T-helper 9 cell (primary cell): ENCODE data around the gene SEC14L5.
"Not testable (repeated sequence)": the region's sequence is repeated elsewhere in the genome, so short reads cannot be mapped to it uniquely, and the experiment has no call there.

Source experiments
- DNase-seq: peaks from one replicate; pipeline ENCODE4 v3.0.0-alpha.2; 2020

SEC14L5 gene

DNA sequence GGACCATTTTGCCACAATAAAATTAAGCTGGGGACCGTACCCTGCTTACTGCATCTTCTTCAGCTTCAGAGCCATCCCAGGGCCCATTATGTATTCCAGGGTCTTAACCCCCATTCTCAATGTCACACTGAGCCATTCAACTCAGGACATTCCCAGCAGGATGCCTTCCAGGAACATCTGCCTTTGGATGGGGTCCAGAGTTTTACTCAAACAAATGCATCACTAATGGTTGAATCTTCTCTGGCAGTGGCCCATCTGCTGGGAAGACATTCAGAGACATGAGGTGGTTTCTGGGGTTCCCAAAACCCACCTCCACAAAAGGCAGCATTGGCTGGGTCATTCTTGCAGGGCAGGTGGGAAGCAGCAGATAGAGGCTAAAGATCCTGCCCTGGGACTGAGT is 3.4 kb upstream of the SEC14L5 start:
- DNase-seq, result no peak

DNA sequence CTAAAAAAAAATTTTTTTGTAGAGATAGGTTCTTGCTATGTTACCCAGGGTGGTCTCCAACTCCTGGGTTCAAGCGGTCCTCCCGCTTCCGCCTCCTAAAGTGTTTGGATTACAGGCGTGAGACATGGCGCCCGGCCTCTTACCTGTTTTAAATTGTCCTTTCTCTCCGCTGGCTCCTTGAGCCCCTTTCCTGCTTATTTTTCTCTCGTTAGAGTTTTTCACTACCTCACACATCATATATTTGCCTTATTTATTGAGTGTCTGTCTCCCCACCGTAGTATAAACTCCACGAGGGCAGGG is 760 bp upstream of the SEC14L5 start:
- no peak for DNase-seq

DNA sequence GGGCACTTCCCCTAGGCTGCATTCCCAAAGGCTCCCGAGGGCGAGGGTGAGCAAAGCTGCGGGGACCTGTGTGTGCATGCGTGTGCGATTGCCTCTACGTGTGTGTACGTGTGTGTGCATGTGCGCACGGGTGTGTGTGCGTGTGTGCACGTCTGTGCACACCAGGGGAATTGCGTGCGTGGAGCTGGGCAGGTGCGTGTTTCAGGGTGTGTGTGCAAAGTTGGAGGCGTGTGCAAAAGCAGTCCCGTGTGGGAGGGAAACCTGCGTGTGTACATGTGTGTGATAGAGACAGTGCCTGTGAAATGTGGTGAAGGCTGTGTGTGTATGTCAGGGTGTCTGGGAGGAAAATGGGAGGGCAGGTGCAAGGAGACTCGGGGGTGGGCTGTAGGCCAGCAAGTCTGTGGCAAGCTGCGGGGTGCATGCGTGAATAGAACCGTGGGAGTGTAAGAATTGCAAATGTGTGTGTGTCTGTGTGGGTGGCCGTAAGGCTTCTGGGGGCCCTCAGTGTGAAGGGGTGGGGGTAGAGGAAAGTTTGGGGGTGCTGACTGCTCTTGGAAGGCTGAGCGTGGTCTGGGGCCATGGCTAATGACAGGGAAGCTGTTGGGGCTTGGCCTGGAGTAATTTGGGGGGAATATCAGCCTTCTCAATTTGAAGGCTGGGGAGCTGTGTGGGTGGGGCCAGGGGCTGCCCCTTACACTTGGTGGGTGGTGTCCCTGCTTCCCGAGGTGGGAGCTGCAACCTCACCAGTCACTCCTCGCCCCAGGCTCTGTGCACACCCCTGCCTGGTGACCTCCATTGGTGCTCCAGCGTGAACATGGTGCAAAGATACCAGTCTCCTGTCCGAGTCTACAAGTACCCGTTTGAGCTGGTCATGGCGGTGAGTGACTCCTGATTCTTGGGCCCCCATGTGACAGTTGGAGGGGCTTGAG is 644 bp downstream of the SEC14L5 start:
- DNase-seq, result no peak

DNA sequence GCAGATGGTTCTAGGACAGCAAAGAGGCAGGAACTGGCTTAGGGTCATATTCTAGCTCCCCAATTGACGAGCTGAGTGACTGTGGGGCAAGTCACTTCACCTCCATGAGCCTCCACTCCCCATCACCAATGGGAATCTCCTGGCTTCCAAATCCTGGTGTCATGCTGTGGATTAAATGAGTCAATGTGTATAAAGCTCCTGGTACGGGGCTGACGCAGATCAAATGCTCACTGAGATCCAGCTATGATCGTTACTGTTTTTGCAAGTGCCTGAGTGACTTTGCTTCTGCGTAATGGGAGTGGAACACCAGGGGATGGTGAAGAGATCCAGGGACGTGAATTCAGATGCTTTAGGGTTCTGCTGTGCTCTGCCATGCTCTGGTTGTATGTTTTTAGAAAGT is 2.4 kb downstream of the SEC14L5 start:
- DNase-seq, result no peak

- no peak for DNase-seq
Observed at GRCh38 chr16:4962716-4963115, 4.6 kb downstream of the SEC14L5 start.

DNA sequence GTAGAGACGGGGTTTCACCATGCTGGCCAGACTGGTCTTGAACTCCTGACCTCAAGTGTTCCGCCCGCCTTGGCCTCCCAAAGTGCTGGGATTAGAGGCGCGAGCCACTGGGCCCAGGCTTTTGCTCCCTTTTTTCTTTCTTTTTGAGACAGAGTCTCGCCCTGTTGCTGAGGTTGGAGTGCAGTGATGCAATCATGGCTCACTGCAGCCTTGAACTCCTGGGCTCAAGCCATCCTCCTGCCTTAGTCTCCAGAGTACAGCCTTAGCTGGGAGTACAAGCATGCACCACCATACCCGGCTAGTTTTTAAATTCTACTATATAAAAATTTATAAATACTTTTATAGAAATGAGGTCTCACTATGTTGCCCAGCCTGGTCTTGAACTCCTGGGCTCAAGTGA is 5.4 kb downstream of the SEC14L5 start:
- not testable (repeated sequence) for DNase-seq

GRCh38 chr16:4966736-4967453 is 8.8 kb downstream of the SEC14L5 start:
- DNase-seq, result no peak

GRCh38 chr16:4968278-4968677 is 10.1 kb downstream of the SEC14L5 start:
- not testable (repeated sequence) for DNase-seq

DNA sequence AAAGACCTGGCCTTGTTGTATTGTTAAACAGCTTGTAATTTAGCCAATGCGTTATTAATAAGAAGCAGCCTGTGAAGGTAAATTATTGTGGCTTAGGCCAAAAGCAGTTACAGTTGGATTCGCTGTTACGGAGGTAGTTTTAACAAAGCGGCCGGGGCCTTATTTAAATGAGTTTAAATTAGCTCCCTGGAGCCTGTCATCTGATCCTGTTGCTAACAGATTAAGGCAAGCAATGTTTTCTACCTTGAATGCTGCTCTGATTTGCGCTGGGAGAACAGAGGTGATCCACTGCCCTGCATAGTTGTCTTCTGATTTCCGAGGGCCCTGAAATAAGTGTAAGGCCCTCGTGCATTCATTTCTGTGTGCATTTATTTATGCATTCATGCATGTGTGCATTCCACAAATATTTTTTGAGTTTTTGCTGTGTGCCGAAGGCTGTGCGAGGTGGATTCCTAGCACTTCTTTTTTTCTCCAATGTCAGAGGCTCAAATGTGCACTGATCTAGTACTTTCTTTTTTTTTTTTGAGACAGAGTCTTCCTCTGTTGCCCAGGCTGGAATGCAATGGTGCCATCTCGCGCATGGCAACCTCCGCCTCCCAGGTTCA is 10.9 kb downstream of the SEC14L5 start:
- no peak for DNase-seq

DNA sequence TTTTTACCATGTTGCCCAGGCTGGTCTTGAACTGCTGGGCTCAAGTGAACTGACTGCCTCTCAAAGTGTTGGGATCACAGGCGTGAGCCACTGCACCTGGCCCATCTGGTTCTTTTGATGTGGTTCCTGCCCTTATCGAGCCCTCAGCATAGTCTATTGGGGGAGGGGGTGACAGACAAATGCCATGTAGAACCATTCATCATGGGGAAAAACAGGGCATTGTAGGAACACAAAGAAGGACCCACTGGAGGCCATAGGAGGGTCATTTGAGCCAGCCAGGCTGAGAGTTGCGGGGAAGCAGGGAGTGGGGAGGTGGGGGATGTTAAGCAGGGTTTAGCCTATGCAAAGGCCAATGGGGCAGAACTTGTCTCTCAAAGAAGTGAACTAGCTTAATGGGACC is 11.9 kb downstream of the SEC14L5 start:
- no peak for DNase-seq

DNA sequence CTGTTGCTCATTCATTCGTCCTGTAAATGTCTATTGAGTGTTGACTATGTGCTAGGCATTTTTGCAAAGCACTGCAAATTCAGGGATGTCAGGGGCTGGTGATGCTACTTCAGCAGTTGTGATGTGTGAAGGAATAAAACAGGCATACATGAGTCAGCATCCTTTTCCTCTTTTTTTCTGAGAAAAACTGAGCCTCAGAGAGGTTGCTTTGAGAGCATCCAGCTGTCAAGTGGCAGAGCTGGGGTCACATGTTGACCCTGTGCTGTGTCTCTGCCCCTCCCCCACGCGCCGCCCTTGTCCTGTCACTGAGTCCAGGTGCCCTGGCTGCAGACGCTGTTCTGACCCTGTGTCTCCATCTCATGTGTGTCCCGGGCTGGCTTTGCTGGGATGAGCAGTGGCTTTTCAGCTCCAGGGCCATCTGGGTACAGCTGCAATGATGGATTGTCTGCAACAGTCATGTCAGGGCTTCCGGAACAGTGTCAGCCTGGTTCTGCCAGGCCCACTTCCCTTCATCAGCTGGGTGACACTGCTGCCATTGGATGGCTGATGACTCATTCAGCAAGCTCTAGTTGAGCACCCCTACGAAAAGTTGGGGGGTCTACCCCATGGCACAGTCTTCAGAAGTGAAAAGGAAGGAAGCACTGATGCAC is 14.9 kb downstream of the SEC14L5 start:
- DNase-seq, result no peak

- no peak for DNase-seq
Observed at GRCh38 chr16:4976079-4976478, 17.9 kb downstream of the SEC14L5 start.

- no peak for DNase-seq
Observed at GRCh38 chr16:4976611-4977145, 18.5 kb downstream of the SEC14L5 start.

DNA sequence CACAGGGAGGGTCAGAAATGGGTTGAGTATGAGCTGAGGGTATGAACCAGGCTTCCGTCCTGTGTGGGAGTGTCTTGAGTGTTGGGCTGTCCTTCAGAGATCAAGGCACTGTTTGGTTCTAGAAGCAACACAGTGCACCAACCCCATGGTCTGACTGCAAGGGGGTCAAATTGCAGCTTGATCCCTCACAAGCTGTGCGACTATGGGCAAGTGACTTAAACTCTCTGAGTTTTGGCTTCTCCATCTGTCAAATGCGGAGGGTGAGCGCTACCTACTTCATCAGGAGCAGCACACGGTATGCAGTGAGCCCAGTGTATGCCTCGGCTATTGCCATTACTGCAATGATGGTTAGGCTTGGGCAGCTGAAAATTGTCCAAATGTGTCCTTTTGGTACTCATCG is 21.0 kb downstream of the SEC14L5 start:
- no peak for DNase-seq

- DNase-seq, result no peak
Observed at GRCh38 chr16:4979736-4980660, 21.9 kb downstream of the SEC14L5 start.

DNA sequence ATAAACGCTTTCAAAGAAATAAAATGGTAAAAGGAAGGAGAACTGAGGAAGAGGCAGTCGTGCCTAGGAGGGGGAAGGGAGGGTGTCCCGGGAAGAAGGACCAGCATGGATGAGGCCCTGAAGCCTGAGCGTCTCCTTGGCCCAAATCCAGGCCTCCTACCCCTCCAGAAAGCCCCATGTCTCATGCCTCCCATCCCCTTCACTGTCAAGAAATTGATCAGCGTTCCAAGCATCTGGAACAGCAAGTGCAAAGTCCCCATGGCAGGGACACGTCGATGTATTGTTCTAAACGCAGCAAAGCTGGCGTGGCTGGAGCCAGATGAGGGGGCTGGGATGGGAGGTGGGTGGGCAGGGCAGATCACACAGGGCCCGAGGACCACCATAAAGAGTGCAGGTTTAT is 22.6 kb downstream of the SEC14L5 start:
- no peak for DNase-seq

- DNase-seq, result no peak
Observed at GRCh38 chr16:4981473-4981872, 23.3 kb downstream of the SEC14L5 start.

GRCh38 chr16:4982056-4982867 is 24.1 kb downstream of the SEC14L5 start:
- DNase-seq, result no peak

DNA sequence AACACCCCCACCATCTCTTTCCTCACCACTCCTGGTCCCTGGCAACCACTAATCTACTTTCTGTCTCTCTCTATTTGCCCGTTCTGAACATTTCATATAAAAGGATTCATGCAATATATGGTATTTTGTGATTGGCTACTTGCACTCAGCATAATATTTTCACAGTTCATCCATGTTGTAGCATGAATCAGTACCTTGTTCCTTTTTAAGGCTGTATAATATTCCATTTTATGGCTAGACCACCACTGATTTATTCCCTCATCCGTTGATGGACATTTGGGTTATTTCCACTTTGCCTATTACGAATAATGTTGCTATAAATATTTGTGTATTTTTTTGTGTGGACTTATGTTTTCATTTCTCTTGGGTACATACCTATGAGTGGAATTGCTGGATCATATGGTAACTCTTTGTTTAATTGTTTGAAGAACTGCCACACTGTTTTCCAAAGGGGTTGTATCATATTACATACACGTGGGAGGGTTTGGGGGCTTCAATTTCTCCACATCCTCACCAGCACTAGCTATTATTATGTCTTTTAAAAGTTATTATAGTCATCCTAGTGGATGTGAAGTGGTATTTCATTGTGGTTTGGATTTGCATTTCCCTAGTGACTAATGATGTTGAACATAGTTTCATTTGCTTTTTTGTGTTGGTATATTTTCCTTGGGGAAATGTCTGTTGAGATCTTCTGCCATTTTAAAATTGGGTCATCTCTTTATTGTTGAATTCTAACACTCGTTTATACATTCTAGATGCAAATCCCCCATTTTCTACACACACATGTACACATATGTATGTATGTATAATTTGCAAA is 26.3 kb downstream of the SEC14L5 start:
- no peak for DNase-seq

DNA sequence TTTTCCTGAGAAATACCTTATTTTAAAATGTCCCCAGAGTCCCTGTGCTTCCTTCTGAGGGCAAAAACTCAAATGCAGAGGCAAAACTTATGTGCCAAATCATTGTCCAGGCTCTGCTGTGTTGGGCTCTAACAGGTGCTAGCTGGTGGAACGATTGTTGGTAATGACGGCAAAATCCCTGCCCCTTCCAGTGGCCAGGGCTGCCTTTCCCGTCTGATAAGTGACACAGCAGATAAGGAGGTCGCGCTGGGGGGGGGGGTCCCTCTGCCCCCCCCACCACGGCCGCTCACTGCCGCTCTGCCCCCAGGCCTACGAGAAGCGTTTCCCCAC is 29.1 kb downstream of the SEC14L5 start:
- DNase-seq, result no peak
